HG03097 (cell line): ENCODE results near the gene BHLHA15.
"Not testable (repeated sequence)": the region's sequence is repeated elsewhere in the genome, so short reads cannot be mapped to it uniquely, and the experiment has no call there.

ENCODE experiments used
- ATAC-seq: cut with Tn5 transposase; IDR thresholded peaks from one replicate; pipeline ENCODE4 v1.9.1; 2021; ENCODE audit not compliant: unreplicated experiment, low FRiP score

The BHLHA15 gene

DNA sequence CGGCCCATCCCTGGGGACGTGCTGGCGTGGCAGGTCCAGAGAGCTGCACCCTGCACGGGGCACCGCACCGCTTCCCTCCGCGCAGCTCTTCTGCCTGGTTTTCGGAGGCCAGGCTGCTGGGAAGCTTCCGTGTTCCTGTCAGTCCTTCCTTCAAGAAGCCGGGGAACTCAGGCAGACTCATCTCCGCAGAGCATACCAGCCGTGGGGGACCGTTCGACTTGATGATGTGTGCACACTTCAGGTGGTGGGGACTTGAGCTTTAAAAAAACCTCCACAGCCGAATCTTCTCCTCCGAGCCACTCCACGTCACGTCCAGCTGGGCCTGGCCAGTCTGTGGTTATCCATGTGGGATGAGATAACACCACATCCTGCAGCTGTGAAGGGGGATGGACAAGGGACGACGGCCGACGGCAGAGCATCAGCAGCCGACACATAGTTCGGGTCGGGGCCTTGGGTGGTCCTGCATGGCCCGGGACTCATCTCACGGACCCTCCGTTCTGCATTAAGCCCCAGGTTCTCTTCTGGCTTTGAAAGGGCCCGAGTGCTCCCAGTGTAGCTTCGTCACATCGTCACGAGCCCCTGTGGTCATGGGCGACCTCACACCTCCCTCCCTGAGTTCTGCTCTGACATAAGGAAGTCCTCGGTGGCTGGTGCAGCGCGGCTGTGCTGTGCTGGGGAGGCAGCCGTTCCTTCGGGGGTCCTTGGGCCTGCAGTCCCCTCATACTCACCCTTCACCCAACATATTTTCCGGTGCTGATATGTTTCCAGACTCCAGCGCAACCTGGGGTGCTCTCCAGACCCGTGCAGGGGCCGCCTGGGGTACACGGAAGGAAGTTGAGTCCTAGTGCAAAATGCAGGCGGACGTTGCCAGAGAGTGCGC is 4.5 kb upstream of the BHLHA15 start:
- no peak for ATAC-seq

DNA sequence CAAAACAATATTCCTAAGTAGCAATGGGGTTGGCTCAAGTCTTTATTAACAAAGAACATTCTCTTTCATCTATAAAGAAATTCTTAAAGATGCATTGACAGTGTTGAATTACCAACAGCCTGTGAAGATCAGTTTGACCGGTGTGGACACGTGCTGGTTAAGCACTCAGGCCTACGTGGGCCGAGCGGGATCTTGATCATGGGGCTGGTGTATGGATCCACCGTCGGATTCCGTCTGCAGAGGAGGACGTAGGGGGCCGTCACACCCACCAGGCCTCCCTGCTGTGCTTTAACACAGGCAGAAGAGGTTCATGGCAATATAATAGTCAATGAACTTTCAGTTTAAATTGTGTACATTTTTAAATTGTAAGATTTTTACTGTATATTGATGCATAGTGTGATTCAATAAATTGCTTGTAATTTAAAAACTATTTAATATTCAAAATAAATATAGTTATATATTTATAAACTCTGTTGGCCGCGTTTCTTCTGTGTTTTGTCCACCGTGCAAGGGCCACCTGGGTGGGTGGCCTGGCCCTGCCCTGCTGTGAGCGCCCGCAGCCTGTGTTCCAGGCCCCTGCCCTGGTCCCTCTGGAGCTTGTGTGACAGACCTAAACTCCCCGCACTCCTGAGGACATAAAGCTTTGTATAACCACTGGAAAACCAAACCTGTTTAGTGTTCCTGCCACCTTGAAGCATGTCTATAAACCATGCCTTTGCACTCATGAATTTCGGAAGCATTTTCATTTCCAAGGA is 1.9 kb upstream of the BHLHA15 start:
- no peak for ATAC-seq

DNA sequence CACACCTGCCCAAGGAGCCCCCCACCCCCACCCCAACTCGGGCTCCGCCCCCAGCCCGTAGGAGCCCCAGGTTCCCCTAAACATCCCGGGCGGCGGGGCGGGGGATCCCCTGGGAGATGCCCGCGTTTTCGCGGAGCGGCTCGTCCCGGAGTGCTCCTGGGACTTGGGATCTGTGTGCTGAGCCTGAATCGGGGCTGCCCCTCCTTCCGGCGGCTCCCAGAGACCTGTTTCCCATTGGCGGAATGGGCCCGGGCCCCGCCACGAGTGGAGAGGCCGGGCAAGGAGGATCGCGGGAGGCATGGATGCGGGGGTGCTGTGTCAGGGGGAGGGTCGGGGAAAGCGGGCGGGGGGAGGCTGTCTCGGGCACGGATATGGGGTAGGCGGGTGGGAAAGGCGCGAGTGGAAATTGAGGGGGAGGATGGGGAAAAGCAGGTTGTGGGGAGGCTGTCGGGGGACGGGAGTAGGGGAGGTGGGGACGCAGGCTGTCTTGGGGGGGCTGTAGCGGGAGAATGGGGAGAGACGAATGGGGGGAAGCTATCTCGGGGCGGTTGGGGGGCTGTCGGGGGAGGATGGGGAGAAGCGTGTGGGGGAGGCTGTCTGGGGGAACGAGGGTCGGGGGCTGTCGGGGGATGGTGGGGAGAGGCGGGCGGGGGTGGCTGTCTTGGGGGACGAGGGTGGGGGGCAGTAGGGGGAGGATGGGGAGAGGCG is 572 bp upstream of the BHLHA15 start:
- no peak for ATAC-seq

DNA sequence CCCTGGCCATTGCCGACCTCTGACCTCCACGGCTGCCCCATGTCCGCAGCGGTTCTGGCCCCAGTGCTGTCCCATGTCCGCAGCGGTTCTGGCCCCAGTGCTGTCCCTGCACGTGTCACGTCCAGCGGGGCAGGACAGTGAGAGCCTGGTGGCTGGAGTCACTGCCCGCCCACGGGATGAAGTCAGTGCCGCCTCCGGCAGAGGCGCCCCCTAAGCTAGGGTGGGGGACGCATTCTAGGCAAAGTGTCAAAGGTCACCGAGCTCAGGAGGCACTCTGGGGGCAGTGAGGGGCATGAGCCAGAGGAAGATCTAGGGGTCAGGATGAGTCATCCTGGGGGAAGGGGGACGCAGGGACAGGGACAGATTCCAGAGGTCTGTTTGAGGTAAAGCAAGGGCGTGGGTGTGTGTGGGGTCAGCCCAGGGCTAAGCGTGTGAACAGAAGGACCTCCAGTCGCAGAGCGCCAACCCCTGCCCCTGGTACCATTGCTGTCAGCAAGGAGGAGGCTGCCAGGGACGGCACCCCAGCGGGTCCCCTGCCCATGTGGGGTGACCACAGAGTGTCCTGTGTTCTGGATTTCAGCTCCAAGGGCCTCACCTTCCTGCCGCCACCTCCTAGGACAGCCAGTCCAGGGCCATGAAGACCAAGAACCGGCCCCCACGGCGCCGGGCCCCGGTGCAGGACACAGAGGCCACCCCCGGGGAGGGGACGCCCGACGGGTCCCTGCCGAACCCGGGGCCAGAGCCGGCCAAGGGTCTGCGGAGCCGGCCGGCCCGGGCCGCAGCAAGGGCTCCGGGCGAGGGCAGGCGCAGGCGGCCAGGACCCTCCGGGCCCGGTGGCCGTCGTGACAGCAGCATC is 665 bp downstream of the BHLHA15 start:
- no peak for ATAC-seq

DNA sequence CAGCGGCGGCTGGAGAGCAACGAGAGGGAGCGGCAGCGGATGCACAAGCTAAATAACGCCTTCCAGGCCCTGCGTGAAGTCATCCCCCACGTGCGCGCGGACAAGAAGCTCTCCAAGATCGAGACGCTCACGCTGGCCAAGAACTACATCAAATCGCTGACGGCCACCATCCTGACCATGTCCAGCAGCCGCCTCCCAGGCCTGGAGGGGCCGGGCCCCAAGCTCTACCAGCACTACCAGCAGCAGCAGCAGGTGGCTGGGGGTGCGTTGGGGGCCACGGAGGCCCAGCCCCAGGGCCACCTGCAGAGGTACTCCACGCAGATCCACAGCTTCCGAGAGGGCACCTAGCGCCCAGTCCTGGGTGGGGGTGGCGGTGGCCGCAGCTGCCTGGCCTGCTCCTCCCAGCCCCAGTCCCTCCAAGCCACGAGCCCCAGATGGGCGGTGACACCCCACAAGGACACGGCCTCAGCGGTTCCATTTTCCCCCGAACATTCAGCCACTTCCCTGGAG is 1.3 kb downstream of the BHLHA15 start:
- no peak for ATAC-seq

DNA sequence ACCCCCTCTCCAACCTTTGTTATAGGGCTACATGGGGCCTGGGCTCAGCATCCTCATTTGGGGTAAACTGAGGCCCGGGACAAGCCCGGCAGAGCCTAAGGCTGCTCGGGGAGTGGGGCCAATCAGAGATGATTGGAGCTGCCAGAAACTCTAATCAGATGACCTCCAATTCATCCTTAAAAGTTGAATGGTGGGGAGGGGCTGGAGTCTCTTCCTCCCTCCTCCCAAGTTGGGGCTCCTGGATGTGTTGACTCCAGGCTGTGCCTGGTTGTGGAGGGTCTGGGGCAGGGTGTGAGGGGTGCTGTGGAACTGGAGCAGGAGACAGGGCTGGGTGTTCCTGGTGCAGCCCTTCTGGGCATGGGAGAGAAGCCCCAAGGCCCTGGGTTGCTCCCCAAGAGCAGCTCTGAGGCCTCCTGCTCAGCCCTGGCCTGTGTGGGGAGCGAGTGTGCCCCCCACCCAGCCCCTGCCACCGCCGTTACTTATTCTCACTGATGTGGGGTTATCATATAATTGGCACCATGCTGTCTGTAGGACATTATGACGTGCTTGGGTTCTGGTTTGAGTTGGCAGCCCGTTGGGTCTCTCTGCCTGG is 2.2 kb downstream of the BHLHA15 start:
- ATAC-seq = no peak

DNA sequence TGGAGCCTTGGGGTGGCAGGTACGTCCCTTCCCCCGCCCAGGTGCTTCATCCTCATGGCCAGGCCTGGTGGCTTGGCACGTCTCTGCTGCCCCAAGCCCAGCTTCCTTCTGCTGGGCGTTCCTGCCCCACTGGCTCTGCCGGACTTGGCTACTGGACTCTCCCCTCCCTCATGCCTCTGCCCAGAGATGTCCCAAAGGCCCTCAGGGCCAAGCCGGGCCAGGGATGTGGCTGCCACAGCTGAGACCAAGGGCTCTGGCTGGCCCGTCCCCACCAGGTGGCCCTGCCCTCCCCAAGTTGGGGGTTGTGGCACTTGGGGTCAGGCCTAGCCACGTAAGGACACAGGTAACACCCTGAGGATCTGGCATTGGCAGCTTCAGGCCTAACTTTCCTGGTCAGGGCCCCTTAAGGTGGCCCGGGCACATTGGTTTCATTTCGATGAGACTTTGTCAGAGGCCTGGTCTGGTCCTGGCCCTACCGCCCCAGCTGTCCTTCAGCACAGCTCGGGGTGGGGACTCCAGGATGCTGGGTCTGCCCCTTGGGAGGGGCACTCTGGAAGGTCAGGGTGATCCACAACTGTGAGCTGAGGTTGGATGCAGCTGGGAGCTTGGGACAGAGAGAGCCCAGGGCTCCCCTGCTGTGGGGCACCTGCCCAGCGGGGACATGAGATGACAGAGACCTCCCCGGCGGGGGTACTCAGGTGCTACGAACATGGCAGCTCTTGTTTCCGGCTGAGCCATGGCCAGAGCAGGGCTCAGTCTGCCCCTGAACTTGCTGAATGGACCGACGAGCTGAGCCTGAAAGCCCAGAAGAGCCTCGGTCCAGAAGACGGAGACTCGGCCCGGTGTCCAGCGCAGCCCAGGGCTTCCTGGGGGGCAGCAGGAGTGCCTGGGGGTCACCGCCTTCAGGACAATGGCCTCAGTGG is 2.9 kb downstream of the BHLHA15 start:
- ATAC-seq = no peak

DNA sequence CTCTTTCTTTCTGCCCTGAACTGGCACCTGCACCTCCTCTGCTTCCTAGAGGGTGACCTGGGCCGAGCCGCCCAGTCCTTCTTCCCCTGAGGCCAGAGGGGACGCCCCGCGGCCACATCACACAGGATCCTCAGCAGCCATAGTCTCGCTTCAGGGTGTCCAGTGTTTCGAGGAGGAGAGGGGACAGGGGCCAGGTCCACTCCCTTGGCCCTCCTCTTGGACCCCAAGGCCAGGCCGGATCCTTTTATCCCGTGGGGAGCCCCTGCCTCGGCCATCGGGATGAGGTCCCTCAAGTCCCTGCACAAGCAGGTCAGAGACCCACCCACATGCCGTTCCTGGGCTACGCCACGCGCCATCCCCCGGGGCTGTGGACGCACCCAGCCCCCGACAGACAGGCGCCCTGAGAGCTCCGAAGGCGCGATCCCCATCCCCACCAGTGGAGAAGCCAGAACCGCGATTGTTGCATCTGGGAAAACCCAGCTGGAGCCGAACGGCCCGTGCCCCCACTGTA is 3.6 kb downstream of the BHLHA15 start:
- ATAC-seq = no peak

DNA sequence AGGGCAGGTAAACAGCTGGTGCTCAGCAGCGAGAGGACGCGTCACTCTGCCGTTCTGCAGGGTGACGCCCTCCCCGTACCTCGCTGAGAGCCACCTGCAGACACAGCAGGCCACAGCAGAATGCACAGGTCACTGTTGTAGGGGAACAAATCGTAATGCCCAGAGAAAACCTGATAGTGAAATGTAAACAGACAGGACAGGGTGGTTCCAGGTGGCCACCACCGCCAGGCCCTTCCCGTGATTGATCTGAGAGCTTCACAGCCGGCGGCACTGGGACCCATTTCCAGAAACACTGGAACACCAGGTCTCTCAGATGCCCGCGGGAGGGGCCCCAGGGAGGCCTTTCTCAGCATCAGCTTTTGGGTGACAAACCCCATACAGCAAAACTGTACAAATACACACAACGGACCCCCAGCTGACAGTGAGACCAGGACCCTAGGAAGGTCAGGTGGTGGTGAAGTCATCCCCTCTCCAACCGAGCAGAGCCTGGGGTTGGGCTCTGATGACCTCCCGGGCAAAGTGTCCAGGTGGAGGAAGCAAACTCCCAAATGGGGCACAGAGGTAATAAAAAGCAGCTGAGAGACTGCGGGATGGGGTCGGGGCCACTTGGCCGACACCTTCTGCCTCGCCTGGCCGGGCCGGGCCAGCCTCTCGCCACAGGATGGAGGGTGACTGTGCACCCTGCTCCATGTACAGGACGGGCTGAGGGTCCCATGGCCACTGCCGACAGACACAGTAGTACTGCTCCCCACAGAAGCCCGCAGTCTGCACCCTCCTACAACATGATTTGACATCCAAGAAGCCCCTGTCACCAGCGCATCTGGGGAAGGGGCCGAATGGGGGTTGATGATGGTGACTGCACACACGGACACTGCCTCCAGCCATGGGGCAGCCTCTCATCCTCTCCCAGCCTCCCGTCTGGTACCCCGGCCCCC is 4.6 kb downstream of the BHLHA15 start:
- ATAC-seq = no peak

DNA sequence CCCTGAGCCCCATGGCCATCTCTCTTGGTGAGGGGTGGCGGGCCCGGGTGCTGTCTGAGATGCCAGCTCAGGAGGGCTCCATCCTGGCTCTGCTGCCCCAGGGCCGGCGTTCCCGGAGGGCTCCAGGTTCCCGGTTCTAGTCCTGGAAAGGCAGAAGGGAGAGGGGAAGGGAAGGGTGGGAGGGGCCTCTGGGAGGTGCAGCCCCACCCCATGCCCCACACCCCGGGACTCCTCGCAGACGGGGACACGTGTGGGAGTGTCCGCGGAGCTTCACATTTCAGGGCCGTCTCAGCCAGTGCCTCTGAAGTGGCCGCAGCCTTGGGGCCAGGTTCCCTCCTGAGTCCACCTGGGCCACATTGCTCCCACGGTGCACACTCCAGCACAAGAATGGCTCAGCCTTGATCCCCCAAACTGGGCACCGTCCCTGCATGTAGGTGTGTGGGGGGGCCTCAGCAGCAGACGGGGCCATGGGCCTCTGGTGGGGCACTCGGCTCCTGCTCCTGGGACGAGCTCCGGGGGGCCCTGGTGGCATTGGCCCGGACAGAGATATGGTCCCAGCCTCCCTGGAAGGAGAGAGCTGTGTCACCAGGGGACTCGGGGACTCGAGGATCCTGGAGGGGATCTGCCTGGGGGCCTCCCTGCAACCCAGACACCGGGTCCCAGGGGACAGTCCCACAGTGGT is 5.8 kb downstream of the BHLHA15 start:
- no peak for ATAC-seq

DNA sequence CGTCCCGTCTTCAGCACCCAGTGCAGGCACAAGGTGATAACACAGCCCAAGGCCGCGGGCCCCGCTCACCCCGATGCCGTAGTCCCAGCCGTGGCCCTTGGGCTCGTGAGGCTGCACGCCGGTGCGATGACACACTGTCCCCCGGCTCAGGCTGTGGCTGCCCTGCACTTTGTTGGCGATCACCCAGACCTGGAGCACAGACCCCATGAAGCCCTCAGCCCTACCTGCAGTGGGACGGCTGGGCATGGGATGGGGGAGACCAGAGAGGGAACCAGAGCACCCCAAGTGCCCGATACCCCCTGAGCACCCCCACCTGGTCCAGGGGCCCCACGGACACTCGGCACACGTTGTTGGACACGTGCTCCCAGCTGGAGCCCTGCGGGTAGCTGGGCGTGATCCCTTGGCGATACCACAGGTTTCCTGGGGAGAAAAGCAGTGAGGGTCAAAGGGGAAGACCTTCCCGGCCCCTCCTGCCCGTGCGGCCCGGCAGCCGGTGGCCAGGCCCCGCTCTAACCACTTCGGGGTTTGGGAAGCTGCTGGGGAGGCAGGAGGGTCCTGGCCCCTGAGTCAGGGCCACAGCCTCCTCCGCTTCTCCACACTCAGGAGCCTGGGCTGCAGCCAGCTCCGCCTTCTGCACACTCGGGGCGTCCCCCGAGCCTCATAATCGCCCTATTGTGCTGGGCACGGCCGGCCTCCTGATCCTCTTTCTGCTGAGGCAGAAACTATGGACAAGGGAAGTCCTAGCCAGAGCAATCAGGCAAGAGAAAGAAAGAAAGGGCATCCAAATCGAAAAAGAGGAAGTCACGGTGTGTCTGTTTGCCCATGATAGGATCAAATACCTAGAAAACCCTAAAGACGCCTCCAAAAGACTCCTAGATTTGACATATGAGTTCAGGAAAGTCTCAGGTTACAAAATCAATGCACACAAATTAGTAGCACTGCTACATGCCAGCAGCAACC is 6.7 kb downstream of the BHLHA15 start:
- no peak for ATAC-seq

DNA sequence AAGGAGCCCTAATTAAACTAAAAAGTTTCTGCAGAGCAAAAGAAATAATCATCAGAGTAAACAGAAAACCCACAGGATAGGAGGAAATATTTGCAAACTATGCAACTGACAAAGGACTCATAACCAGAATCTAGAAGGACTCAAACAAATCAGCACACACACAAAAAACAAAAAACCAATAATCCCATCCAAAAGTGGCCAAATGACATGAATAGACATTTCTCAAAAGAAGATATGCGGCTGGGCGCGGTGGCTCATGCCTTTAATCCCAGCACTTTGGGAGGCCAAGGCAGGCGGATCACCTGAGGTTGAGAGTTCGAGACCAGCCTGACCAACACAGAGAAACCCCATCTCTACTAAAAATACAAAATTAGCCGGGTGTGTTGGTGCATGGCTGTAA is 8.1 kb downstream of the BHLHA15 start:
- ATAC-seq = not testable (repeated sequence)

DNA sequence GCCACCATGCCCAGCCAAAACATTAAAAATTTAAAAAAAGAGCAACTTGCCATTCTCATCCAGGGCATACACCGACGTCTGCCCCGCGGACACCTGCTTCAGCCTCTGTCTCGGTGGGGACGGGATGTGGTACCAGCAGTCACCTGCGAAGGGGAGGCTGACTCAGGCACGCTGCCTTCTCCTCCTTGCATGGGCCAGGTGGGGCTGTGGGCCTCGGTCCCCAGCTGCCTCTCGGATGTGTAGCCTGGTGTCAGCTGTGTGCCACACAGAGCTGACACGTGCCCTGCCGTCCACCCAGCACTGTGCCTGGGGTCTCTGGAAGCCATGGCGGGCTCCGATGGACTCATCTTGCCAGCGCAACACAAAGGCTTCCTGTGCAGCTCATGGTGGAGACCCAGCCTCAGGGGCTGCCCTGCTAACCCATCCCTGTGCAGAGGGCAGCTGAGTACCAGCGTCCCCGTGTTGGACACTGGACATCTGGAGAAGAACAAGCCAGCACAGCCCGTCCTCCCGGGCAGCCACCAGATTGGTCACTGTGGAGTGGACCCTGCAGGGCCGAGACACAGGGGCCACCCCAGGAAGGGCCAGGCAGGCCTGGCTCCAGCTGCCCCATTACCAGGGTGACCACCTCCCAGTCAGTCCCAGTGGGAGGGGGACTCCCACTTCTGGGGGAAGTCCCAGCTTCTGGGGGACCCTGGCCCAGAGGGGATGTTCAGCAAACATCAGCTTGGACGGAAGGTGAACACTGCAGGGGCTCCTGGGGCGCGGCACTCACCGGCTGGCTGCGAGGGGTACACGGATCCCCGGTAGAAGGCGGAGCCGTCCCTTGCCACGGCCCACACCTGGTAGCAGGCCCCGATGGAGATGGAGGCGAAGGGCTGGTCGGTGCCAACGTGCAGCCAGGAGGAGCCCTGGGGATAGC is 10.6 kb downstream of the BHLHA15 start:
- ATAC-seq = no peak

DNA sequence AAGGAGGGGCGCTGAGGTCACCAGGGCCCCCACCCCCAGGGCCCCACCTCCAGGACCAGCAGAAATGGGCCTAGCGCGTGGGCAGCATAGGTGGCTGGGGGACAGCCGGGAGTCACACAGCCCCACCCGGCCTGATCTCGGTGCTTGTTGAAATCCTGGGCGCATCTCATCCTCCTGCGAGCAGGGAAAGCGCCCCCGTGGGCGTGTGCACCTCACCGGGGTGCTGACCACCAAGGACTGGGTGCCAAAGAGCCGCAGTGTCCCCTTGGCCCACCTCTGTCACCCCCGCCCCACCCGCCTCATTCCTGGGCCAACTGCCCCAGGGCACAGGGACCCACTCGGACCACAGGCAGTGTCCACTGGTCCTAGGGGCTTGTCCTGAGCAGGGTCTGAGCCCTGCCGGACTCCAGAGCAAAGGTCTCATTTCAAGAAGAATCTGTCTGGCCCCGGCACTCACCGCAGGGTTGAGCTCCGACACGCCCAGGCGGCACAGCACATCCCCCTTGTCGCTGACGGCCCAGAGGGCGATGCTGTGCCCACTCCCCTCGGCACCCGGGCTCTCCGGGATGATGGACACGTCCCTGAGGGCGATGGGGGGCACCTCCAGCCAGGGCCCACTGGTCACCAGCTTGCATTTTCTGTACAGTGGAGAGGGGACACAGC is 11.4 kb downstream of the BHLHA15 start:
- ATAC-seq = no peak
